HG03457 (cell line): ENCODE measurements around the gene WNT8A.
"Not testable (repeated sequence)": the region's sequence is repeated elsewhere in the genome, so short reads cannot be mapped to it uniquely, and the experiment has no call there.

Experiments
- ATAC-seq: cut with Tn5 transposase; IDR thresholded peaks from one replicate; pipeline ENCODE4 v1.9.1; 2021; ENCODE audit warnings: moderate number of reproducible peaks; ENCODE audit not compliant: unreplicated experiment

WNT8A gene, protein sequence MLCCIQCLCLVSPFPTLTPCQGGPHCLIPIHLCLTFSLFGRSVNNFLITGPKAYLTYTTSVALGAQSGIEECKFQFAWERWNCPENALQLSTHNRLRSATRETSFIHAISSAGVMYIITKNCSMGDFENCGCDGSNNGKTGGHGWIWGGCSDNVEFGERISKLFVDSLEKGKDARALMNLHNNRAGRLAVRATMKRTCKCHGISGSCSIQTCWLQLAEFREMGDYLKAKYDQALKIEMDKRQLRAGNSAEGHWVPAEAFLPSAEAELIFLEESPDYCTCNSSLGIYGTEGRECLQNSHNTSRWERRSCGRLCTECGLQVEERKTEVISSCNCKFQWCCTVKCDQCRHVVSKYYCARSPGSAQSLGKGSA

GRCh38 chr5:138083702-138084101 is at the start of gene WNT8A:
WNT8A (plus strand) TSS chr5:138084033; CDS start chr5:138084128, 95 bp downstream.
- ATAC-seq = no peak

GRCh38 chr5:138035605-138036537 is 48.0 kb upstream of the WNT8A start:
- ATAC-seq = no peak

DNA sequence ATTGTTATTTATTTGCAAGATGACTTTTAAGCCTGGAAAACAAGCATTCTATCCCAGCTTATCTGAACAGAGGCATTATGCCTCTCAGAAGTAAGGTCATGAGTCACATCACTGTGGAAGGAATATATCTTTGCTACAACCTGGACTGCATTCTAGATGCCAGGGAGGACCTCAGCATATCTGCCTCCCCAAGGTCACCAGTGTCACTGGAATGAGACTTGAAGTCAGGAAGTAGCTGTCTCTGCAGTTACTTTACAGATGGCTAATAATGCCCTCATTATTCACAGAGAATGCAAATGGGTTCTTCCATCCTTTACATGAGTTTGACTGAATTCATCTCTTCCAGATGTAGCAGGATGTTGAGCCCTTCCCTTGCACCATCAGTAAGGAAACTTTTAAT is 46.6 kb upstream of the WNT8A start:
- ATAC-seq = no peak

GRCh38 chr5:138037907-138038633 is 45.8 kb upstream of the WNT8A start:
- no peak for ATAC-seq

GRCh38 chr5:138038826-138039225 is 45.0 kb upstream of the WNT8A start:
- no peak for ATAC-seq

DNA sequence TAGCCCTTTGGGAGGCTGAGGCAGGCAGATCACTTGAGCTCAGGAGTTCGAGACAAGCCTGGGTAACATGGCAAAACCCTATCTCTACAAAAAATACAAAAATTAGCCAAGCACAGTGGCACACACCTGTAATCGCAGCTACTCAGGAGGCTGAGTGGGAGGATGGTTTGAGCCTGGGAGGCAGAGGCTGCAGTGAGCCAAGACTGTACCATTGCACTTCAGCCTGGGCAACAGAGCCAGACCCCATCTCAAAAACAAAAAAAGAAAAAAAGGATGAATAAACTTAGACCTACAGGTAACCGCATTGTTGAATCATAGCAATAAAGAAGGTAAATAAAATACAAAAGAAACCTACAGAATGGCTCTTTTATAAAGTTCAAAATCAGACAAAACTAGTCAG is 38.5 kb upstream of the WNT8A start:
- ATAC-seq = not testable (repeated sequence)

- no peak for ATAC-seq
Measured at GRCh38 chr5:138051441-138052296, 32.2 kb upstream of the WNT8A start.

- ATAC-seq = not testable (repeated sequence)
Measured at GRCh38 chr5:138052718-138053117, 31.1 kb upstream of the WNT8A start.

DNA sequence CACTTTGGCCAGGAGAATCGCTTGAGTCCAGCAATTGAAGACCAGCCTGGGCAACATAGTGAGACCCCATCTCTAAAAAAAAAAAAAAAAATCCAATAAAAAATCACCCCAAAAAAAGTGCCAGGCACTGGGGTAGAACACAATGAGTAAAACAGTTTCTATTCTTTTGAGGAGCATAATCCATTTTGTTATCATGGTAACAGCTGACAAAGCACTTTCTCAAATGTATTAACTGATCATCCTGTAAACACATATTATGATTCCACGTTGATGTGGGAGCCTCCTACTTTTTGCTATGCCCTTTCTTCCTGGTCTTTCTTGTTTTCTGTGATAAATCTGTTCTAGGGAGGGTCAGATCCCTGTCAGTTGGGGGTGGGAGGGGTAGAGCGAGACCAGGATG is 30.3 kb upstream of the WNT8A start:
- ATAC-seq = no peak

- ATAC-seq = no peak
Measured at GRCh38 chr5:138054206-138054605, 29.6 kb upstream of the WNT8A start.

GRCh38 chr5:138054847-138055558 is 28.8 kb upstream of the WNT8A start:
- ATAC-seq = no peak

GRCh38 chr5:138064526-138064925 is 19.3 kb upstream of the WNT8A start:
- no peak for ATAC-seq

- ATAC-seq = no peak
Measured at GRCh38 chr5:138065102-138065501, 18.7 kb upstream of the WNT8A start.

GRCh38 chr5:138067945-138068344 is 15.9 kb upstream of the WNT8A start:
- ATAC-seq = no peak

DNA sequence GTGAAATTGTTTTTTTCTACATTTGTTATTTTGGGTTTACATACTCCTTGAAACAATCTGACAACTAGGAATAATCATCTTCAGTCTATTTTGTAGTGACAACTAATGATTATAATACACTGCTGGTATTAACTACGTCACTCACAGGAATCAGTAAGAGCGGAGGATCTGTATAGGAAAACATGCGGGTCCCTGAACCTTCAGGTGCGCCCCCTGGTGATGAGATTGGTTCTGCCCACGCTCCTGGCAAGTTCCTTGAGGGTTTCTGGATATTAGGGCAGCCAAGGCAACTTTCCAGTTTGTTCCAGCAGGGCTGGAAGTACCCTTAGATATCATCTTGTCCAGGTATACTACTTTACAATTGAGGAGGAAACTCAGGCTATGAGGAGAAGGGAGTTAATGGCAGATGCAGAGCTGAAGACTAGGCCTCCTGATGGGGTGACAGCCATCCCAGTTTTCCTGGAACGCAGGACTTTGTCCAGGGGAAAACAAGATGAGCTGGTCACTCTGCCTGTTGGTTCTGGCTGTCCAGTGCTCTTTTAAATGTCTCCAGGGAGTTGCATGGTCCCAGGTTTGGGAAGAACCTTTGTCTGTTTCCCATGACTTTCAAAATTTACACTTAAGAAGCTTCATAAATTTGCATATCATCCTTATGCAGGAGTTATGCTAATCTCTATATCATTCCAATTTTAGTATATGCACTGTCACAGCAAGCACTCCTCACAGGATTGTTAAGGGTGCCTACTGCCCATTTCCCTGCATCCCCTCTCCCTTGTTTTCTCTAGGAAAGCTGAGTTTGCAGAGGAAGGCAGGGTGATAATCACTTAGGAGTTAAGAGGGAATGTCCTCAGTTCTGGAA is 14.9 kb upstream of the WNT8A start:
- ATAC-seq = no peak

- not testable (repeated sequence) for ATAC-seq
Measured at GRCh38 chr5:138070026-138070425, 13.8 kb upstream of the WNT8A start.

- ATAC-seq = no peak
Measured at GRCh38 chr5:138077064-138077696, 6.7 kb upstream of the WNT8A start.

DNA sequence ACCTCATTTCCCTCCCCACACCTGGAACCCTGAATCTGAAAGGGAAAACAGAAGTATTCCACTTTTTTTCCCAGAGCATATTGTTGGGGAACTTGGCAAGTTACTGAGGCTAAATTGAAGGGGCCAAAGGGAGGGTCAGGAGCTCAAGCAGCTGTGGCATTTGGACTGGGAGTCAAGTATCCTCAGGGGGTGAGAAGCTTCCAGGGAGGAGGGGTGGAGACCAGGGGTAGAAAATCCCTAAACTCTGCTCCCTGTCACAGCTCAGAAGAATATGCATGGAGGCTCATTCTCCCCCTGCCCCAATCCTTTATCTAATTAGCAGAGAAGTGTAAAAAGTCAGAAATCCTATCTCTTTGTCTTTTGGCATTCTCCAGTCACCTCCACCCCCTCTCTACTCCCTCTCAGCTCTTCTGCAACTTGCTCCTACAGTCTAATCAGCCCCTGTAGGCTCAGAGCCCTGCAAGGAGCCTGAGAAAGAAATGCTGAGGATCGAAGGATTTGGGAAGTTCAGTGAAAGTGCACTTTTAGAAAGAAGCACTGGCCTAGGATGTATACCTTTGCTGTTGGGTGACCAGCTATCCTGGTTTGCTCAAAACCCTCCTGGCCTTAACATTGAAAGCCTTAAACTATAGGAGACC is 5.7 kb upstream of the WNT8A start:
- no peak for ATAC-seq
